ENCODE results near the gene SLC25A45. TPM values are rescaled to one million over a fixed set of nuclear protein-coding genes. Genes with fewer than 3 reads are reported as not detected.

The SLC25A45 gene
- total and polyA plus RNA-seq, 9 donors = 4.0 to 8.3 (median 5.2) TPM

DNA sequence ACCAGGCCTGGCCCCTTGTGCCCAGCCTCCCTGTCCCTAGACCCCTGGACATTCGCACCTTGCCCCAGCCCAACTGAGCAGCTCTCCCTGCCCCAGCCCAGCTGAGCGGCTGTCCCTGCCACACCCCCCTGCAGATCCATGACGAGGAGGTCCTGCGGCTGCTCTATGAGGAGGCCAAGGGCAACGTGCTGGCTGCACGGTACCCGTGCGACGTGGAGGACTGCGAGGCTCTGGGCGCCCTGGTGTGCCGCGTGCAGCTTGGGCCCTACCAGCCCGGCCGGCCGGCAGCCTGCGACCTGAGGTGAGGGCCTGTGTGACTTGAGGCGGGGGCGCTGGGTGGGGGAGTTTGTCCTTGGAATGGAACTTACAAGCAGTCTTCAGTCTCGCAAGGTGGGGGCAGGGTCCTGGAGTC is 11.7 kb upstream of the SLC25A45 start:
- peaks cover 16% of the 10 kb centered on the region for H3K4me1 ChIP-seq (ENCODE audit: control insufficient read depth, insufficient read depth, low read length)
- no peak overlapping the region for H3K4me3 ChIP-seq (ENCODE audit: low read length)
- peaks cover 58% of the 10 kb centered on the region for H3K36me3 ChIP-seq (ENCODE audit: control insufficient read depth, insufficient read depth, low read length)
- 93% methylated on average over 19 of the region's 20 CpGs for WGBS (ENCODE audit: insufficient coverage)
- DNase-seq = no peak
- no peaks in the 10 kb centered on the region for H3K9me3 ChIP-seq (replicated peaks; ENCODE audit: control insufficient read depth, low read depth, low read length)
- H3K27ac ChIP-seq (ENCODE audit: low read length) = no peak overlapping the region
- no peaks in the 10 kb centered on the region for H3K27me3 ChIP-seq (ENCODE audit: control insufficient read depth, insufficient read depth, low read length)

DNA sequence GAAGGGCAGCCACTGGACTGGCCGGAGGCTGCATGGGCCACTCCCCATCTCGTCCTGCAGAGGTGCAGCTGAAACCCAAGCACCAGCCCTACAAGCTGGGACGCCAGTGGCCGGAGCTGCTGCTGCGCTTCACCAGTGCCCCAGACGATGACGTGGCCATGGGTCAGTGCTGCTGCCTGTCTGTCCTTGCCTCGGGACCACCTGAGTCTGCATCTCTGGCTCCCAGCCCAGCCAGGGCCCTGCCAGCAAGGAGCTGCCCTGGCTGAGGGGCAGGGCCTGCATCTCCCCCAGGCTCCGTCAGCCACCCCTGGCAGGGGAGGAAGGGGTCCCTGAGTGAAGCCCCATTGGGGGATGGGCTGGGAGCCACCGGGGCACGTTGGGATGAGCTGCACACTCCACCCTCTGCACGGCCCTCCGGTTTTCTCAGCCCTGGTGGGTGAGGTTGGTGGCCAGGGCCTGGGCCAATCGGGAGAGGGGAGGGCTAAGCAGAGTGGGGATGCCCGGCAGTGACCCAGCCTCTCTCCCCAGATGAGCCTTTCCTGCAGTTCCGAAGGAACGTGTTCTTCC is 11.2 kb upstream of the SLC25A45 start:
- H3K36me3 ChIP-seq (ENCODE audit: control insufficient read depth, insufficient read depth, low read length) = peaks cover 61% of the 10 kb centered on the region
- H3K27ac ChIP-seq (ENCODE audit: low read length) = no peak overlapping the region
- peaks cover 16% of the 10 kb centered on the region for H3K4me1 ChIP-seq (ENCODE audit: control insufficient read depth, insufficient read depth, low read length)
- WGBS (ENCODE audit: insufficient coverage) = 80% methylated on average over 17 of the region's 17 CpGs
- H3K4me3 ChIP-seq (ENCODE audit: low read length) = no peak overlapping the region
- no peak for DNase-seq
- H3K27me3 ChIP-seq (ENCODE audit: control insufficient read depth, insufficient read depth, low read length) = no peaks in the 10 kb centered on the region
- H3K9me3 ChIP-seq (replicated peaks; ENCODE audit: control insufficient read depth, low read depth, low read length) = no peaks in the 10 kb centered on the region

DNA sequence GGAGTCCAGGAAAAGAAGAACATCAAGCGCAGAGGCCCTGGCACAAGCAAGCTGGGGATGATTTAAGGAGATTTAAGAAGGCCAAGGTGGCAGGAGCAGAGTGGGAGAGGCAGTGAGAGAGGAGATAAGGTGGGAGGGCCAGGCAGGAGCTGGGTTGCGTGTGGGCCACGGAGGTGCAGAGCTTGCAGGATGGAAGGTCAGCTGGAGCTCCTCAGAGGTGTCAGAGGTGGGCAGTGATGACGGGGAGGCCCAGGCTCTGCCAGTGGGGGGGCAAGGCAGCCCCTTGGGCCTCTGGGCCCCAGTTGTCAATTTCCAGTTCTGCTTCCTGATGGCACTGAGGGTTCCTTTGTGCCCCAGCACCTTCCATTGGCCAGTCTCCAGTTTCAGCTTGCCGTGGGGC is 10.5 kb upstream of the SLC25A45 start:
- WGBS (ENCODE audit: insufficient coverage) = 89% methylated on average over 5 of the region's 5 CpGs
- Histone ChIP-seq H3K36me3 (ENCODE audit: control insufficient read depth, insufficient read depth, low read length) (peaks cover 61% of the 10 kb centered on the region), H3K4me3 (ENCODE audit: low read length) (no peak overlapping the region), H3K9me3 (replicated peaks; ENCODE audit: control insufficient read depth, low read depth, low read length) (no peaks in the 10 kb centered on the region), H3K27ac (ENCODE audit: low read length) (no peak overlapping the region), H3K27me3 (ENCODE audit: control insufficient read depth, insufficient read depth, low read length) (no peaks in the 10 kb centered on the region), H3K4me1 (ENCODE audit: control insufficient read depth, insufficient read depth, low read length) (peaks cover 20% of the 10 kb centered on the region)
- no peak for DNase-seq

DNA sequence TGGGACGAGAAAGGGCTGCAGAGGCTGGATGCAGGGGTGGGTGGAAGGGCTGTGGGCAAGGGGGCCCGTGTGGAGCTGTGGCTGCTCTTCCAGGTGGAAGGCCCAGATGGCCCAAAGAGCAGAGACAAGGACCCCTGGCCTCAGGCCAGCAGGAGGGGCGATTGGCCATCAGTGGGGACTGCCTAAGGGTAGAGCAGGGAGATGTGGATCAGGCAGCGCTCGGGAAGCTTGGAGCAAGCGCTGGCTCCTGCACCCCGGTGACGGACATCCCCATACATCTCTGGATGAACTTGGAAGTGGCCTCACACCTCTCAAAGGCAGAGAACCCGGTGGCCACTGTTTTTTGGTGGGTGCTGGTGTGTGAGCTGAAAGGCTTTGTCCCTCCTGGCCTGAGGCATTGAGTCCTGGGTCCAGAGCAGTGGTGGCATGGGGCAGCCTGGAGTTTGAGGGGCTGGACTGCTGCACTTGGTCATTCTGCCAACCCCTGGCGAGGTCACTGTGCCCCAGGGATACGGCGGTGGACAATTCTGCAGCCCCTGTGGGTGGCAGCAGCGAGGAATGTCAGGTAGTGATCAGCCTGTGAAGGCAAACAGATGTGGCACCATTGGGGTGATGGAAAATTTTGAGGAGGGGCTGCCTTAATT is 9.9 kb upstream of the SLC25A45 start:
- Histone ChIP-seq H3K4me3 (ENCODE audit: low read length) (no peak overlapping the region), H3K27me3 (ENCODE audit: control insufficient read depth, insufficient read depth, low read length) (no peaks in the 10 kb centered on the region), H3K9me3 (replicated peaks; ENCODE audit: control insufficient read depth, low read depth, low read length) (no peaks in the 10 kb centered on the region), H3K4me1 (ENCODE audit: control insufficient read depth, insufficient read depth, low read length) (peaks cover 21% of the 10 kb centered on the region), H3K36me3 (ENCODE audit: control insufficient read depth, insufficient read depth, low read length) (peaks cover 58% of the 10 kb centered on the region), H3K27ac (ENCODE audit: low read length) (no peak overlapping the region)
- no peak for DNase-seq
- WGBS (ENCODE audit: insufficient coverage) = 72% methylated on average over 10 of the region's 13 CpGs

DNA sequence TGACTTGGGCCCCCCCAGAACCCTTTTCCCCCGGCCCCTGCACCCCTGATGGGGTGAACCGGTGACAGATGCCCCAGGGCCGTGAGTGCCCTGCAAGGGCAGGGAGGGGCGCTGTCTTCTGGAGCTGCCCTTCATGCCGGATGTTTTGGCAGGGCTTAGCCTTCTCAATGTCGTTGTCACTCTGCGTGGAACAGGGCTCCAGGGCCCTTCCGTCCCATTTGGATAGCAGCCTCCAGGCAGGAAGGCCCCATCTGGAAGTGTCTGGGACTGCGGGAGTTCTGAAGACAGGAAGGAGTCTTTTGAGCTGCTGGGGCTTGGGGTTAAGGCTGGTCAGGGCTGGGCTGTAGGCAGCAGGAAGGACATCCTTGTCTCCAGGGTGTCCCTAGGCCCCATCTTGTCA is 8.6 kb upstream of the SLC25A45 start:
- DNase-seq = no peak
- Histone ChIP-seq H3K4me1 (ENCODE audit: control insufficient read depth, insufficient read depth, low read length) (peaks cover 30% of the 10 kb centered on the region), H3K4me3 (ENCODE audit: low read length) (no peak overlapping the region), H3K27ac (ENCODE audit: low read length) (peak overlapping the region; percentile 62), H3K9me3 (replicated peaks; ENCODE audit: control insufficient read depth, low read depth, low read length) (no peaks in the 10 kb centered on the region), H3K36me3 (ENCODE audit: control insufficient read depth, insufficient read depth, low read length) (peaks cover 52% of the 10 kb centered on the region), H3K27me3 (ENCODE audit: control insufficient read depth, insufficient read depth, low read length) (no peaks in the 10 kb centered on the region)
- 40% methylated on average over 9 of the region's 9 CpGs for WGBS (ENCODE audit: insufficient coverage)

DNA sequence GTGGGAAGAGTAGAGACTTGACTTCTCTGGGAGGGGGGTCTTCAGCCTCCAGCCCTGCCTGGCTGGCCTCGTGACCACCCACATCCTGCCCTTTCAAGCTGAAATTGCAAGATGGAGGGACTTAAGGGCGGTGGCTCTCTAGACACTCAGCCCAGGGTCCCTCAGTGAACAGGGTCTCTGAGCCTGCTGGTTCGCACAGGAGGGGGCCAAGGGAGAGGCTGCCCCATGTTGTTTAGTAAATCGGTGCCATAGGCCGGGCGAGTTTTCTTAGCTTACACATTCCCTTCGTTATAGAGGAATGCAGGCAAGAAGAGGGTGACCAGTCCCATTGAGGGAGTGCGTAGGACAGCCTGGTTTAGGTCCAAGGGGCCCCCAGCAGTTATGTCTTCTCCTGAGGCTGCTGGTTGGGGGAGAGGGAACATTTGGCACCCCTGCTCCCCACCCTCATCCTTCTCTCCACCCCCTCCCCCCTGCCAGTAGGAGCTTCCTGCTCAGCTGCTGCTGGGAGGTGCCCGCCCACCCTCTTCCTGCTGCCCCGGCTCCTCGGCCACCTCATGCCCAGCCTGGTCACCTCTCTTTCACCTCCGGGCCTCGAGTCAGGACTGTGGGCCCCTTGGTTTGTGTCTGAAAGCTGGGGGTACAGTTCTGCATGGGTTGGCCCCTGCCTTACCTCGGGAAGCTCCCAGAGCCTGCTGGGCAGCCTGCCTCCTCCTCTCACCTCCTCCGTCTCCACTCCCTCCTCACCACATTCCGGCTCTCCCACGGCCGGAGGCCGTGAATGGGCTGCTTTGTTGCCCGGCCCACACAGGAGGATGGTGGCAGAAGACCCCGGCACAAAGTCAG is 7.9 kb upstream of the SLC25A45 start:
- DNase-seq = no peak
- Histone ChIP-seq H3K36me3 (ENCODE audit: control insufficient read depth, insufficient read depth, low read length) (peaks cover 46% of the 10 kb centered on the region), H3K27ac (ENCODE audit: low read length) (peak overlapping the region; percentile 62), H3K4me3 (ENCODE audit: low read length) (no peak overlapping the region), H3K27me3 (ENCODE audit: control insufficient read depth, insufficient read depth, low read length) (no peaks in the 10 kb centered on the region), H3K4me1 (ENCODE audit: control insufficient read depth, insufficient read depth, low read length) (peaks cover 35% of the 10 kb centered on the region), H3K9me3 (replicated peaks; ENCODE audit: control insufficient read depth, low read depth, low read length) (no peaks in the 10 kb centered on the region)
- 44% methylated on average over 18 of the region's 21 CpGs for WGBS (ENCODE audit: insufficient coverage)

DNA sequence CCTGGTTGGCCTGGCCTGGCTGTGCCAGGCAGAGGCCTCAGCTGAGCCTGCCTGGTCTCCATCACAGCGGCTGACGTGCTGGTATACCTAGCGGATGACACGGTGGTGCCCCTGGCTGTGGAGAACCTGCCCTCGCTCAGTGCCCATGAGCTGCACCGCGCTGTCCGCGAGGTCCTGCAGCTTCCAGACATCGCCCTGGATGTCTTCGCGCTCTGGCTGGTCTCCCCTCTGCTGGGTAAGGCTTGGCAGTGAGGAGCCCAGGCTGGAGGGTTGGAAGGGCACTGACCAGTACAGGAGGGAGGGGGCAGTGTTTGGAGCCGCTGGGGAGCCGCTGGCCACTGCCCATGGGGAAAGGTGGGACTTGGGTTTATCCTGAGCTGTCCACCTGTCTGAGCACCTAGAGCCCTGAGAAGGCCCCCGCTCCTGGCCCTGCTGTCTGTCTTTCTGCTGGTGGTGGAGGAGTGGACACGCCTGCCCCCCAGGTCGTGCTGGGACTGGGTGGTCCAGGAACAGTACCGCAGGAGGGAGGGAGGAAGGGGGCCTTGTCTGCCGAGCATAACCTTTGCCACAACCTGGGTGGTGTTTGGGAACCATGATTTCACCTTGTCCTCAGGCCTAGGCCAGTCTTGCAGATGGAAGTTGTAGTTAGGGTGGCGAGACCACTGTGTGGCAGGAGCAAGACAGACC is 7.0 kb upstream of the SLC25A45 start:
- H3K4me1 ChIP-seq (ENCODE audit: control insufficient read depth, insufficient read depth, low read length) = peaks cover 40% of the 10 kb centered on the region
- DNase-seq = no peak
- peaks cover 40% of the 10 kb centered on the region for H3K36me3 ChIP-seq (ENCODE audit: control insufficient read depth, insufficient read depth, low read length)
- WGBS (ENCODE audit: insufficient coverage) = 83% methylated on average over 20 of the region's 20 CpGs
- H3K27ac ChIP-seq (ENCODE audit: low read length) = no peak overlapping the region
- no peak overlapping the region for H3K4me3 ChIP-seq (ENCODE audit: low read length)
- no peaks in the 10 kb centered on the region for H3K9me3 ChIP-seq (replicated peaks; ENCODE audit: control insufficient read depth, low read depth, low read length)
- no peaks in the 10 kb centered on the region for H3K27me3 ChIP-seq (ENCODE audit: control insufficient read depth, insufficient read depth, low read length)

DNA sequence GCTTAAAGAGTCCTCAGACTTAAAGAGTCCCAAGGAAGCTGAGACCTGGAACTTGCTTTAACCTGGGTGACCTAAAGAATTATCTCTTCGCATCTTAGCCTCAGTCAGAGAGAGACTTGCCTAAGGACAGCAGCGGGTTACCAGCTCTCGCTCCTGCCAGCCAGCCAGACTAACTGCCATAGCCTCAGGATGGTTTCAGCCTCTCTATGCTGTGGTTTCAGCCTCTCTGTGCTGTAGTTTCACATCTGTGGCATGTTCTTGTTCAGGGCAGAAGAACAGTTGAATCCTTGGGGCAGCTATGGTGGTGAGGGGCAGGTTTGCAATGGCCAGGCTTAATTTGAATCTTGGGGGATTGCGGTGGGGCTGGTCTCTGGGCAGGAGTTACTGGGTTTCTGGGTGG is 6.3 kb upstream of the SLC25A45 start:
- no peak overlapping the region for H3K27ac ChIP-seq (ENCODE audit: low read length)
- H3K27me3 ChIP-seq (ENCODE audit: control insufficient read depth, insufficient read depth, low read length) = no peaks in the 10 kb centered on the region
- H3K4me3 ChIP-seq (ENCODE audit: low read length) = no peak overlapping the region
- peaks cover 35% of the 10 kb centered on the region for H3K36me3 ChIP-seq (ENCODE audit: control insufficient read depth, insufficient read depth, low read length)
- H3K9me3 ChIP-seq (replicated peaks; ENCODE audit: control insufficient read depth, low read depth, low read length) = no peaks in the 10 kb centered on the region
- no peak for DNase-seq
- 91% methylated on average over 4 of the region's 4 CpGs for WGBS (ENCODE audit: insufficient coverage)
- peaks cover 42% of the 10 kb centered on the region for H3K4me1 ChIP-seq (ENCODE audit: control insufficient read depth, insufficient read depth, low read length)

DNA sequence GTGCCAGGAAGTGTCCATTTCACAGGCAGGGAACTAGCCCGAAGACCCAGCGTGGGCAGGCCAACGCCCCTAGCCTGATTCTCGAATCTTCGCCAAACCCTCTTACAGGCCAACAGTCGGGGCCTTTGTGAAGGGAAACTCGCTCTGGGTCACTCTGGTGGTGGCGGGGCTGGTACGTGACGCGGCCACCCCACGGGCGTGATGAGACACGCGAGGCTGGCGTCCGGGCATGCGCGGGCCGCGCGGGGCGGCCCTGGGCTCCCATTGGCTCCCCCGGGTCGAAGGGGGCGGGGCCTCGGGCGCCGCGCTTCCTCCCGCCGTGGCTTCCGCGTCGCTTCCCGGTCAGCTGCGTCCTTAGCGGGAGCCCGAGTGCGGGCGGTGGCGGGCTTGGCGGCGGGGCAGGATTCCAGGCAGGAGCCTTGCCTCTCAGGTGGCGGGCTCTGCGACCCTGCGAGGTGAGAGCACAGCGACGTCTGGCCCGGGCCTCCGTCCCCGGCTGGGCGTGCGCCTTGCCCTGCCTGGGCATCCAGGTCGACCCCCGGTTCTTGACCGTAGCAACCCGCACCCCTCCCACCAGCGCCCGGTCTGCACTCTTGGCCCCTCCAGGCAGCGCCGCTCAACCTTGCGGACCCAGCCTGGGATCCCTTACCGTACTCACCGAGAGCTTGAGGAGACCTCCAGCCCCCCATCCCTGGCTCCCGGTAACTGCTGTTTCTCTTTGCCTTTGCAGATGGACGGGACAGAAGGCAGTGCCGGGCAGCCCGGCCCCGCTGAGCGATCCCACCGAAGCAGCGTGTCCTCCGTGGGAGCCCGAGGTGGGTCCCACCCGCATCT is 4.1 kb upstream of the SLC25A45 start, which contains the start of gene FRMD8:
Gene FRMD8 (plus strand): TSS at position 331 of the 834 bp plus-strand sequence. CDS start 400 bp downstream, at position 731.
- Histone ChIP-seq H3K9me3 (replicated peaks; ENCODE audit: control insufficient read depth, low read depth, low read length) (no peaks in the 10 kb centered on the region), H3K27ac (ENCODE audit: low read length) (peak within 1 kb of the TSS; percentile 86), H3K4me3 (ENCODE audit: low read length) (peak within 1 kb of the TSS; percentile 94), H3K27me3 (ENCODE audit: control insufficient read depth, insufficient read depth, low read length) (no peaks in the 10 kb centered on the region), H3K36me3 (ENCODE audit: control insufficient read depth, insufficient read depth, low read length) (peaks cover 19% of the 10 kb centered on the region), H3K4me1 (ENCODE audit: control insufficient read depth, insufficient read depth, low read length) (peaks cover 60% of the 10 kb centered on the region)
- peak; percentile 95 for DNase-seq
- WGBS (ENCODE audit: insufficient coverage) = under 1% methylated on average over 64 of the region's 76 CpGs

Data from muscle of leg (tissue), 11 donors.